GM20000 (cell line): ENCODE measurements around the gene PTPRT.

Experiments
- DNase-seq: peaks from one replicate; pipeline ENCODE4 v3.0.0; 2012; ENCODE audit warnings: low spot score
- CTCF ChIP-seq: IDR thresholded peaks from 2 replicates; pipeline ENCODE4 v1.5.1; 2012; ENCODE audit warnings: mild to moderate bottlenecking, control low read depth; ENCODE audit errors: extremely low read depth, missing control alignments

Gene PTPRT

DNA sequence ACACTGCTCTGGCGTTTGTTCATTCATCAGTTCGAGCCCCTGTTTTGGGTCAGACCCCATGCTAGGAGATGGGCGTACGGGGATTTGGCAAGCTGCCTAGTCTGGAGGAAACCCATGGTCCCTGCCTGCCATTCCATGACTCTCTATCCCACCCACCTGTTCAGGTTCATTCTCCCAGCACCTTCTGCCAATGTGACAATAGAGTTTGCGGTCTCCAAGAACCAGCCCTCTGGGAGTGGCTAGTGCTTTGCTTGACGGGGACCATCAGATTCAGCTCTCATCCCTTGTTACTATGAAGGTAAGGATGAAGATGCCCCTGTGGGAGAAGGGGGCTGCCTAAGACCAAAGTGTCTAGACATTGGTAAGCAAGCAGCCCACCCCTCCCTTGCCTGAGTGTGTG lies 345.0 kb downstream of the PTPRT start:
- TF ChIP-seq CTCF, result no peak
- DNase-seq, result no peak

DNA sequence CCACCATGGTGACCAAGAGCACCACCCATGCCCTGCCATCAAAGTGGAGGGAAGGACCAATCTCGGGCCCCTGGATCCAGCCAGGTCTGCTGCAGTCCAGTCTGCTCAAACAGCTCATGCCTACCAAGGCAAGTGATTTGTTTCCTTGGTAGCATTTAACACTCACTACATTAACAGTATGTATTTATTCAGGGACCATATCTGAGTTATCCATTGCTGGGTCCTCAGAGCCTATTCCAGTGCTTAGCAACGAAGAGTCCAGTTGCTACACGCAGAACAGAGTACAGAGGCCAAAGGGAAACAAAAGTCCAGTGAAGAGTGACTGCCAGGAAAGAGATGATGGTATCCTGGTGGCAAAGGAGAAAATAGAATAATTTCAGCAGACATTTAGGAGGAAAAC lies 352.2 kb downstream of the PTPRT start:
- DNase-seq, result no peak
- no peak for TF ChIP-seq CTCF

DNA sequence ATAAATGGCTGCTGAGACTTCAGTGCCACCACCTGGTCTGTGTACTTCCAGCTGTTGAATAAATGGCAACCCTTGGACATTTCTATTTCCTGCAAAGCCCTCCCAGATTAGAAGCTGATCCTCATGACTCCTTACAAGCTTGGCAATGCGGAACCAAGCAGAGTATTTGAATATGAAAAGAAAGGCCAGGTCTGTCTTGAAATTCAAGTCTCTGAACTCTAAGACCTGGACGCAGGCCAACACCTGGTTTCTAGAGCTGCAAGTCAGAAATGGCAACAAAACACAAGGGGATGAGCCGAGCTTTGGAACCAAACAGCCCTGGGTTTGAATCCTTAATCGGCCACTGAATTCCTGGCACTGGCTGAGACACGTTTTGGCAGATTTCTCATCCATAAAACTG lies 353.4 kb downstream of the PTPRT start:
- no peak for TF ChIP-seq CTCF
- DNase-seq, result no peak

DNA sequence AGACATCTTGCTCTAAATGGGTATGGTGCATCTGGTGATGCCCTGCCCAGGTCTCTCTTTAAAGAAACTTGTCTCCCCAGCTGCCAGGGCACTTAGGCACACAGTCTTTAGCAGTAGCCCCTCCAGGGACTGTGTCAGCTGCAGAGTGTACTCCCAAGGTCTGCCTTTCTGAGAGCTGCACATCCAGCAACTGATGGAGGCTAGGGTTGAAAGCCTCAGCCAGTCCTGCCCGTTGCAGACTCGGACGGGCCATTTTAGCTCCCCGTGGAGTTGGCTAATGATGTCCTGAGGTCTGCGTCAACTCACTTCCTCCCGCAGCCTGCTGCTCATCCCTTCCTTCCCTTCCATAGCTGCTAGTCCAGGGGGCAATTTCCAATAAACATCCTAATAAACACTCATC lies 381.8 kb downstream of the PTPRT start:
- DNase-seq, result no peak
- TF ChIP-seq CTCF, result no peak

DNA sequence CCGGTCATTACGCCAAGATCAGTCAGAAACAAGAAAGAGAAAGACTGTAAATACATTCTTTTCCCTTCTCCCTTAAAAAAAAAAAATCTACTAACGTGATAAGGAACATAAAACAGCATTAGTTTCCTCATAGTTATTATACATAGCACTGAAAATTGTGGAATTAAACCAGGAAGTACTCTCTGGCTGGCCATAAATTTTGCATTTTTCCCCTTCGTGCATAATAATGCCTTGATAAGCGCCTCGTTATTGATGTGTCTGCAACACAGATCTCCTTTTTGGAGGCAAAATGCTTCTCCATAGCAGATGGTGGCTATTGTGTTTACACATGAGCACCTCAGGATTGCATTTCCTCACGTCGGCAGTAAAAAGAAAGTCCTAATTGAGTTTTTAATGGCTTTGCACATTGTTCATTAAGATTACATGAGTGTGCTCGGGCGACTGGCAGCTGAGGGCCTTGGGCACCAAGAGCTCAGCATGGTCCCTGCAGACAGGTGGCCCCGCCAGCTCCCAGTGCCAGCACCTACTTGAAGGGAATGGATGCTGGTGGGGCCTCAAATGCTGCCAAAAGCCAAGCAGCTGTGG lies 394.5 kb downstream of the PTPRT start:
- no peak for DNase-seq
- no peak for TF ChIP-seq CTCF

DNA sequence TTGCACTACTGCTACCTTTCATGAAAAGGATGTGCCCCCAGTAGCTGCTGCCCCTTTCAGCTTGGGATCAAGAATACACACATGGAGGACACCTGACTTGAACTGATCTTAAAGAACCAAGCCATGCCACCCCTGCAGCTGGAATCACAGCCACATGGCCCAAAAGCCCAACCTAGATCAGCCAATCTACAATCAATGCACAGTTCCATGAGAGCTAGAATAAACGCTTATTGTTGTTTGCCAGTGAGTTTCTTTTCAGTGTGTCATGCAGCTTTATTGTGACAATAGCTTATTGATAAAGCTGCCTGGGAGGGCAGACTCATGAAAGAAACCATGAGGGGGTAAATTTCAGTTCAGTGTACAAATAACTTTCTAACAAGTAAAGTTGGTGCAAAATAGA lies 397.7 kb downstream of the PTPRT start:
- DNase-seq, result no peak
- TF ChIP-seq CTCF, result no peak

GRCh38 chr20:42790111-42790510 lies 399.6 kb downstream of the PTPRT start:
- no peak for TF ChIP-seq CTCF
- no peak for DNase-seq
